Endothelial cell of umbilical vein (primary cell): ENCODE results near the gene ZNF629. TPM values are rescaled to one million over a fixed set of nuclear protein-coding genes. Genes with fewer than 3 reads are reported as not detected.

Source experiments
- BruUV-seq: library from RNA; stranded (reverse); fragments of 400-500 nt; replicated peaks from 2 replicates; lab custom pipeline; 2021; lab: Mats Ljungman, UMichigan
- CTCF ChIA-PET: fragments of 300-600, 350-600 bp; sonication (Branson Sonifier 250); formaldehyde crosslinking; loops from one replicate; lab custom pipeline; 2021; ENCODE audit warnings: antibody characterized with exemption, inconsistent platforms; lab: Charles Lee
- POLR2A ChIA-PET: fragments of 300-600, 350-600 bp; sonication (Branson Sonifier 250); formaldehyde crosslinking; loops from one replicate; lab custom pipeline; 2021; ENCODE audit warnings: antibody characterized with exemption, inconsistent platforms; lab: Charles Lee
- DNase-seq: peaks from one replicate; pipeline ENCODE4 v3.0.0-alpha.2; 2011; ENCODE audit warnings: low read depth, low spot score
- FAIRE-seq: peaks from 2 replicates; lab custom pipeline; 2011; peaks lifted over from hg19 to GRCh38; lab: Jason Lieb, UNC
- H2AFZ ChIP-seq: 2 replicates; pipeline ENCODE4 v1.6.0; 2012; ENCODE audit warnings: low read depth, low read length, control low read depth, inconsistent platforms
- H3K27ac ChIP-seq: 2 replicates; pipeline ENCODE4 v1.5.1; 2011; ENCODE audit warnings: low read depth, mild to moderate bottlenecking, control low read depth, low read length, moderate library complexity; ENCODE audit not compliant: insufficient read depth
- H3K27me3 ChIP-seq, 2 experiments: 2 replicates each; pipeline versions ENCODE4 v1.6.0 to v1.6.1; 2011; ENCODE audit warnings: low read length in 2 of 2, mixed read lengths in 1 of 2; ENCODE audit not compliant: control insufficient read depth in 2 of 2, insufficient read depth in 2 of 2
- H3K36me3 ChIP-seq, 2 experiments: 2 replicates in 1 of 2; 3 replicates in 1 of 2; pipeline ENCODE4 v1.5.1; 2011; ENCODE audit warnings: low read length in 2 of 2, mild to moderate bottlenecking in 1 of 2, moderate library complexity in 1 of 2; ENCODE audit not compliant: control insufficient read depth in 2 of 2, insufficient read depth in 2 of 2; ENCODE audit errors: extremely low read depth in 1 of 2
- H3K4me1 ChIP-seq: 3 replicates; pipeline ENCODE4 v1.5.1; 2011; ENCODE audit warnings: mild to moderate bottlenecking, low read length; ENCODE audit not compliant: control insufficient read depth, insufficient read depth; ENCODE audit errors: extremely low read depth
- H3K4me2 ChIP-seq: 2 replicates; pipeline ENCODE4 v1.6.1; 2011; ENCODE audit warnings: low read length, control low read depth, mixed read lengths; ENCODE audit not compliant: insufficient read depth
- H3K4me3 ChIP-seq, 3 experiments: fragments of 200-600 bp in 1 of 3; sonication (generic), shearing (Covaris generic) in 1 of 3; replicated peaks in 1 of 3; 2 replicates each; pipeline ENCODE4 v1.5.1; 2011 to 2016; ENCODE audit warnings: control low read depth in 3 of 3, low read length in 3 of 3, mild to moderate bottlenecking in 2 of 3, inconsistent platforms in 1 of 3, low read depth in 1 of 3, moderate library complexity in 1 of 3; ENCODE audit not compliant: insufficient read depth in 1 of 3
- H3K79me2 ChIP-seq: 2 replicates; pipeline ENCODE4 v1.6.0; 2012; ENCODE audit warnings: low read length, inconsistent platforms; ENCODE audit not compliant: control insufficient read depth, insufficient read depth
- H3K9ac ChIP-seq: replicated peaks from 2 replicates; pipeline ENCODE3; 2011; ENCODE audit warnings: low read length, control low read depth; ENCODE audit not compliant: insufficient read depth; ENCODE audit errors: extremely low read depth
- H3K9me1 ChIP-seq: replicated peaks from 3 replicates; pipeline ENCODE4 v1.6.0; 2011; ENCODE audit warnings: mild to moderate bottlenecking, low read length; ENCODE audit not compliant: control insufficient read depth, insufficient read depth; ENCODE audit errors: extremely low read depth
- H3K9me3 ChIP-seq: replicated peaks from 2 replicates; pipeline ENCODE4 v1.5.1; 2012; ENCODE audit warnings: low read length, inconsistent platforms; ENCODE audit not compliant: control insufficient read depth, insufficient read depth
- H4K20me1 ChIP-seq: replicated peaks from 2 replicates; pipeline ENCODE3; 2011; ENCODE audit warnings: mild to moderate bottlenecking, low read length; ENCODE audit not compliant: control insufficient read depth, insufficient read depth; ENCODE audit errors: extremely low read depth
- CTCF ChIP-seq, 2 donors: IDR thresholded peaks; 1 replicate in 1 of 2; 2 replicates in 1 of 2; pipeline ENCODE4 v1.5.1; 2011; ENCODE audit warnings: low read length in 2 of 2, mild to moderate bottlenecking in 2 of 2, moderate library complexity in 2 of 2, control low read depth in 1 of 2, inconsistent platforms in 1 of 2, low read depth in 1 of 2; ENCODE audit not compliant: insufficient read depth in 1 of 2; ENCODE audit errors: extremely low read depth in 1 of 2
- EZH2 ChIP-seq: IDR thresholded peaks from 2 replicates; pipeline ENCODE4 v1.6.1; 2012; ENCODE audit warnings: borderline replicate concordance, low read depth, mild to moderate bottlenecking, moderate library complexity, low read length, inconsistent platforms; ENCODE audit not compliant: severe bottlenecking
- FOS ChIP-seq: IDR thresholded peaks from 2 replicates; pipeline ENCODE4 v1.6.1; 2011; ENCODE audit warnings: mild to moderate bottlenecking, low read length, moderate library complexity, borderline replicate concordance; ENCODE audit not compliant: insufficient read depth
- GATA2 ChIP-seq: IDR thresholded peaks from 2 replicates; pipeline ENCODE4 v1.7.0; 2011; ENCODE audit warnings: low read depth, mild to moderate bottlenecking, moderate library complexity, mixed read lengths, low read length; ENCODE audit not compliant: insufficient read length, insufficient read depth
- JUN ChIP-seq: IDR thresholded peaks from 2 replicates; pipeline ENCODE4 v1.6.1; 2011; ENCODE audit warnings: borderline replicate concordance, low read depth; ENCODE audit not compliant: insufficient read length, insufficient read depth
- MAX ChIP-seq: IDR thresholded peaks from 2 replicates; pipeline ENCODE4 v1.6.1; 2011; ENCODE audit not compliant: insufficient read depth, insufficient read length
- MYC ChIP-seq: IDR thresholded peaks from one replicate; pipeline ENCODE4 v1.6.1; 2011; ENCODE audit warnings: mild to moderate bottlenecking, low read depth, low read length
- POLR2A ChIP-seq: IDR thresholded peaks from 2 replicates; pipeline ENCODE4 v1.6.1; 2012; ENCODE audit warnings: low read depth, mild to moderate bottlenecking, control low read depth, low read length
- POLR2AphosphoS5 ChIP-seq: IDR thresholded peaks from 2 replicates; pipeline ENCODE4 v1.6.1; 2012; ENCODE audit warnings: low read depth, mild to moderate bottlenecking, control low read depth, low read length, moderate library complexity; ENCODE audit not compliant: insufficient read depth
- dilution Hi-C: fragments of 300-500 bp; cut with MboI; formaldehyde crosslinking; loops from one replicate; pipeline ENCODE4 v1.15.0; 2019; ENCODE audit warnings: low sequenced_read_pairs; ENCODE audit not compliant: extremely low pct_ligation_motif_present
- intact Hi-C: fragments of 100-400 bp; cut with micrococcal nuclease; formaldehyde crosslinking; loops from one replicate; pipeline ENCODE4 v1.10.0; 2022
- polyA plus RNA-seq, 4 experiments: library from polyadenylated mRNA; depleted of rRNA in 3 of 4; stranded (reverse) in 3 of 4; unstranded in 1 of 4; fragments of >200 nt; gene quantifications; 2 replicates each; pipeline versions ENCODE4 v1.2.1 to v1.2.3, GENCODE V29; 2011 to 2012; ENCODE audit warnings: missing spikeins in 1 of 4
- total RNA-seq: library from RNA; stranded (reverse); gene quantifications from 2 replicates; pipeline ENCODE4 v1.2.3, GENCODE V29; 2021

Gene ZNF629
- total and polyA plus RNA-seq, 2 donors (not counting 3 experiments of a cell fraction or from before 2014, with no cell fraction given) = 5.2 to 11.2 TPM

- no peak overlapping the region for H3K4me2 ChIP-seq
- no TSS peak for BruUV-seq
- no peak overlapping the region for H3K4me3 ChIP-seq
- H3K4me1 ChIP-seq = peaks cover 4% of the 10 kb centered on the region
- dilution Hi-C loops (no loop called here), intact Hi-C loops (no loop called here)
- H4K20me1 ChIP-seq = no peaks in the 10 kb centered on the region
- ChIA-PET CTCF (interaction anchor here (1.1 to 1.6 kb wide), 2 partner anchors 12 to 28 kb away, joined by 3 to 5 read pairs; no protein-coding TSS in a partner anchor), POLR2A (no interaction called here)
- no peak overlapping the region for H3K27ac ChIP-seq
- no peak for FAIRE-seq
- TF ChIP-seq POLR2AphosphoS5 = no peak
- TF ChIP-seq MAX = no peak
- TF ChIP-seq JUN = no peak
- no peak for TF ChIP-seq POLR2A
- TF ChIP-seq GATA2 = no peak
- no peak for TF ChIP-seq EZH2
- no peaks in the 10 kb centered on the region for H3K79me2 ChIP-seq
- no peak overlapping the region for H2AFZ ChIP-seq
- H3K9me1 ChIP-seq = no peaks in the 10 kb centered on the region
- no peak overlapping the region for H3K9ac ChIP-seq
- H3K27me3 ChIP-seq = no peaks in the 10 kb centered on the region
- DNase-seq = no peak
- H3K36me3 ChIP-seq = no peaks in the 10 kb centered on the region
- H3K9me3 ChIP-seq = no peaks in the 10 kb centered on the region
Observed at GRCh38 chr16:30816769-30817168, 29.8 kb upstream of the ZNF629 start.

GRCh38 chr16:30813821-30814189 is 26.8 kb upstream of the ZNF629 start:
- intact Hi-C loops (loop anchor here (1.0 to 2.0 kb wide), 7 partner anchors 9 to 108 kb away; partner anchors contain the start of genes CFAP119, PHKG2 and RNF40), dilution Hi-C loops (no loop called here)
- no peaks in the 10 kb centered on the region for H3K27me3 ChIP-seq
- H4K20me1 ChIP-seq = no peaks in the 10 kb centered on the region
- no peaks in the 10 kb centered on the region for H3K79me2 ChIP-seq
- H3K36me3 ChIP-seq = no peaks in the 10 kb centered on the region
- TF ChIP-seq GATA2 (no peak), POLR2AphosphoS5 (no peak), CTCF (IDR thresholded peaks at IDR 0.05; ENCODE audit: extremely low read depth in 1 of 2, insufficient read depth in 1 of 2, low read depth in 1 of 2, low read length in 2 of 2) (no peak), POLR2A (no peak), MAX (no peak), FOS (no peak), MYC (no peak), EZH2 (no peak), JUN (no peak)
- peak overlapping the region; percentile 97 for H2AFZ ChIP-seq
- H3K4me2 ChIP-seq = peak overlapping the region; percentile 71
- peaks cover 4% of the 10 kb centered on the region for H3K4me1 ChIP-seq
- DNase-seq (no peak), FAIRE-seq (no peak)
- BruUV-seq = TSS peak; percentile 72
- peak overlapping the region; percentile 44 for H3K27ac ChIP-seq
- no peaks in the 10 kb centered on the region for H3K9me3 ChIP-seq
- peak overlapping the region; percentile 52 for H3K9ac ChIP-seq
- peak overlapping the region; percentile 2 to 26 (median 10) for H3K4me3 ChIP-seq
- no peaks in the 10 kb centered on the region for H3K9me1 ChIP-seq
- ChIA-PET CTCF (interaction anchor here (1.0 to 2.1 kb wide), 12 partner anchors 8 to 120 kb away, joined by 3 to 19 read pairs (median 7); no protein-coding TSS in a partner anchor), POLR2A (interaction anchor here (0.6 to 0.7 kb wide), 2 partner anchors 419 to 1991 kb away, joined by 4 read pairs; partner anchors contain the start of genes ATXN2L and ZNF48)
